NCI-H748 (cell line): Measurements from ENCODE around the gene RIMBP2.

ENCODE experiments used
- DNase-seq: peaks from one replicate; lab custom pipeline; 2025; ENCODE audit not compliant: unreplicated experiment; lab: John Stamatoyannopoulos, UW

The RIMBP2 gene

GRCh38 chr12:130639476-130640424, 76.3 kb downstream of the RIMBP2 start:
- DNase-seq = peak; percentile 32

- DNase-seq = no peak
Observed at GRCh38 chr12:130636370-130636769, 79.7 kb downstream of the RIMBP2 start.

- DNase-seq = peak; percentile 90
Observed at GRCh38 chr12:130634866-130635265, 81.2 kb downstream of the RIMBP2 start.

GRCh38 chr12:130633771-130634170, 82.3 kb downstream of the RIMBP2 start:
- peak; percentile 99 for DNase-seq

GRCh38 chr12:130632642-130633041, 83.5 kb downstream of the RIMBP2 start:
- DNase-seq = peak; percentile 95

GRCh38 chr12:130628304-130628703, 87.8 kb downstream of the RIMBP2 start:
- DNase-seq = no peak

GRCh38 chr12:130627175-130627574, 88.9 kb downstream of the RIMBP2 start:
- no peak for DNase-seq

- no peak for DNase-seq
Observed at GRCh38 chr12:130626601-130627000, 89.5 kb downstream of the RIMBP2 start.

GRCh38 chr12:130625201-130625600, 90.9 kb downstream of the RIMBP2 start:
- no peak for DNase-seq

- peak; percentile 25 for DNase-seq
Observed at GRCh38 chr12:130622803-130623202, 93.3 kb downstream of the RIMBP2 start.

- no peak for DNase-seq
Observed at GRCh38 chr12:130621696-130622298, 94.3 kb downstream of the RIMBP2 start.

- DNase-seq = no peak
Observed at GRCh38 chr12:130620756-130621155, 95.3 kb downstream of the RIMBP2 start.

GRCh38 chr12:130620281-130620680, 95.8 kb downstream of the RIMBP2 start:
- no peak for DNase-seq

- DNase-seq = no peak
Observed at GRCh38 chr12:130619385-130620001, 96.6 kb downstream of the RIMBP2 start.

GRCh38 chr12:130617219-130617618, 98.9 kb downstream of the RIMBP2 start:
- DNase-seq = no peak

GRCh38 chr12:130615861-130616345, 100.2 kb downstream of the RIMBP2 start:
- DNase-seq = no peak

GRCh38 chr12:130614530-130614905, 101.6 kb downstream of the RIMBP2 start:
- no peak for DNase-seq

- no peak for DNase-seq
Observed at GRCh38 chr12:130613831-130614529, 102.1 kb downstream of the RIMBP2 start.

GRCh38 chr12:130613131-130613530, 103.0 kb downstream of the RIMBP2 start:
- DNase-seq = no peak

GRCh38 chr12:130611026-130611905, 104.8 kb downstream of the RIMBP2 start:
- DNase-seq = no peak
